Activated naive CD8-positive, alpha-beta T cell treated with anti-CD3 and anti-CD28 coated beads, Interleukin-2, amount 10 ng/mL, durations not matched to agents 7 days and 5 days (primary cell): ENCODE results near the gene MAN2B1. TPM values are rescaled to one million over a fixed set of nuclear protein-coding genes. Genes with fewer than 3 reads are reported as not detected.
A peak's percentile ranks its signal among the peaks of the same experiment; 100 is the strongest.

Experiments
- ATAC-seq: fragments of 150-1000 bp; cut with Tn5 transposase; one replicate; pipeline ENCODE4 v1.10.0; 2021; ENCODE audit warnings: low read depth, moderate library complexity
- POLR2A ChIA-PET: fragments of 350-600 bp; sonication (Branson Sonifier 250); formaldehyde crosslinking; loops from one replicate; lab custom pipeline; 2021; ENCODE audit warnings: antibody characterized with exemption; lab: Charles Lee
- DNase-seq: peaks from one replicate; pipeline ENCODE4 v3.0.0; 2021
- H3K27ac Mint-ChIP-seq: one replicate; pipeline ENCODE4 v1.8.0; 2022; ENCODE audit warnings: mild to moderate bottlenecking, mixed read lengths
- H3K27me3 Mint-ChIP-seq: one replicate; pipeline ENCODE4 v1.8.0; 2022; ENCODE audit warnings: mild to moderate bottlenecking, moderate library complexity, mixed read lengths
- H3K36me3 Mint-ChIP-seq: one replicate; pipeline ENCODE4 v1.8.0; 2021; ENCODE audit warnings: mild to moderate bottlenecking, mixed read lengths
- H3K4me1 Mint-ChIP-seq: one replicate; pipeline ENCODE4 v1.8.0; 2021; ENCODE audit warnings: mixed read lengths
- H3K4me3 Mint-ChIP-seq: one replicate; pipeline ENCODE4 v1.8.0; 2022; ENCODE audit warnings: mild to moderate bottlenecking, moderate library complexity, mixed read lengths
- H3K9me3 Mint-ChIP-seq: one replicate; pipeline ENCODE4 v1.8.0; 2021; ENCODE audit warnings: mixed read lengths
- total RNA-seq, 2 experiments: library from RNA; stranded (reverse); gene quantifications; one replicate each; pipeline ENCODE4 v1.2.3, GENCODE V29; 2021

Gene MAN2B1
- total RNA-seq, 2 experiments from 2014 or later, result 108 to 115 TPM

DNA sequence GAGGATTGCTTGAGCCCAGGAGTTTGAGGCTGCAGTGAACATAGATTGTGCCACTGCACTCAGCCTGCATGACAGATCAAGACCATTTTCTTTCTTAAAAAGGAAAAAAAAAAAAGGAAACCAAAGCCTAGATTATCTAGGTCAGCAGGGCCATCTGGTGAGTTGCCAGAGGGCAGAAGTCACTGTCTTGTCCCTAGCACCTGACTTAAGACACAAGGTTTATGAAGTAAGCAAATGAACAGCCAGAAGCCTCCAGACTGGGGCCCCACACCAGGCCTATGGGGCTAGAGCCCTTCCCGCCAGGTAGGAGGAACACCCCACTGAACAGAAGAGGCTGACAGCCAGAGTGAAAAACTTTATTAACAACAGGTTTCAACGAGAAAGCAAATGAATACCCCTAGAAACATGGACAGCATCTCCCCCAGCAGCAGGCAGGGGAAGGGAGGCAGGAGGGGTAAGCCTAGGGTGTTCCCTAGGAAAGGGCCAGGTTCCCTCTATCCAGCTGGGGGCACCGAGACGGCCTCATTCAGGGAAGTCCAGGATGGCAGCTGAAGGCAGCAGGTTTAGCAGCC, 1.3 kb upstream of the MAN2B1 start:
- peak overlapping the region; percentile 99 for H3K4me3 Mint-ChIP-seq
- no peaks in the 10 kb centered on the region for H3K27me3 Mint-ChIP-seq
- H3K4me1 Mint-ChIP-seq, result peaks cover 37% of the 10 kb centered on the region
- ATAC-seq, result no peak
- POLR2A ChIA-PET, result interaction anchor here (0.8 to 1.9 kb wide), 5 partner anchors 9 to 66 kb away, joined by 3 to 9 read pairs (median 5); partner anchors contain the start of genes ZNF490 and ZNF791
- H3K27ac Mint-ChIP-seq, result peak overlapping the region; percentile 100
- peaks cover 10% of the 10 kb centered on the region for H3K36me3 Mint-ChIP-seq
- no peaks in the 10 kb centered on the region for H3K9me3 Mint-ChIP-seq
- no peak for DNase-seq

DNA sequence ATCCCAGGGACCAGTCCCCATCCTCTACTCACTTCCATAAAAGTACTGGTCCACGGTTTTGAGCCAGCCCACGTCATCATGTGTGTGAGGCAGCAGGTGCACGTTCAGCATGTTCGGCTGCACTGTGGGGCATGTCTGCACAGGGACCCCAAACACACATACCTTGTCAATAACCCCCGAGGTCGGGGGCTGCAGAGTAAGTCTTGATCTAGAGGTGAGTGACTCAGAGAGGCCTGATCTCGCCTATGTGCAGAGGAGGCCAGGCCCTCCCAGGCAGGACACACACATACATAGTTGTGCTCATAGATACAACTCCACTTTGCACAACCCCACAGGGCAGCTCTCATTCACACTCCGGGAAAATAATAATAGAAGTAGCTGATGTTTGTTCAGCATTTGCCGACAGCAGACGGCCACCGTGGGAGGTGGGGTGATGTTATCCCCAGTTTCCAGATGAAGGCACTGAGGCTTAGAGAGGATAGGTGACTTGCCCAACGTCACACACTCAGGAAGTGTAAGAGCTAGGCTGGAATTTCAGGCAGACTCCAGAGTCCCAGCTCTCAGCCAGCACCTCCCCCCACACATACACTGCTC, 774 bp downstream of the MAN2B1 start:
- H3K27me3 Mint-ChIP-seq, result no peaks in the 10 kb centered on the region
- DNase-seq, result peak; percentile 52
- peaks cover 33% of the 10 kb centered on the region for H3K4me1 Mint-ChIP-seq
- peak overlapping the region; percentile 82 for H3K27ac Mint-ChIP-seq
- POLR2A ChIA-PET, result interaction anchor here (0.5 to 1.6 kb wide), 7 partner anchors 13 to 101 kb away, joined by 3 to 6 read pairs (median 4); partner anchors contain the start of genes TNPO2 and ZNF490
- no peaks in the 10 kb centered on the region for H3K9me3 Mint-ChIP-seq
- H3K36me3 Mint-ChIP-seq, result peaks cover 6% of the 10 kb centered on the region
- peak overlapping the region; percentile 92 for H3K4me3 Mint-ChIP-seq
- ATAC-seq, result peak; percentile 12

DNA sequence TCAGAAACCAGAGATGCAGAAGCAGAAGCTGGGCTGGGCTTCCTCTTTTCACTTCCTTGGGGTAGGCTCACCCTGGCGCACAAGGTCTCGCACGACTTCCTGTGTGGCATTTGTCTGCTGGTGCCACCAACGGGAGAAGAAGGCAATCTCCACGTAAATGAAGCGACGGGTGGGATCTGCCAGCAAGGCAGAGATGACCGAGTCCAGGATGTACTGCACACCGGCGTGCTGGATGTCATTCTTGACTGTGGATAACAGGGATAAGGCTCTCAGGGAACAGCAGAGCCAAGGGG, 1.3 kb downstream of the MAN2B1 start:
- ATAC-seq, result peak; percentile 46
- no peaks in the 10 kb centered on the region for H3K27me3 Mint-ChIP-seq
- H3K4me1 Mint-ChIP-seq, result peaks cover 30% of the 10 kb centered on the region
- H3K36me3 Mint-ChIP-seq, result peaks cover 6% of the 10 kb centered on the region
- H3K4me3 Mint-ChIP-seq, result peak overlapping the region; percentile 92
- POLR2A ChIA-PET, result interaction anchor here (0.5 to 0.6 kb wide), 2 partner anchors 13 to 42 kb away, joined by 3 to 6 read pairs; no protein-coding TSS in a partner anchor
- H3K9me3 Mint-ChIP-seq, result no peaks in the 10 kb centered on the region
- peak; percentile 57 for DNase-seq
- H3K27ac Mint-ChIP-seq, result peak overlapping the region; percentile 82

DNA sequence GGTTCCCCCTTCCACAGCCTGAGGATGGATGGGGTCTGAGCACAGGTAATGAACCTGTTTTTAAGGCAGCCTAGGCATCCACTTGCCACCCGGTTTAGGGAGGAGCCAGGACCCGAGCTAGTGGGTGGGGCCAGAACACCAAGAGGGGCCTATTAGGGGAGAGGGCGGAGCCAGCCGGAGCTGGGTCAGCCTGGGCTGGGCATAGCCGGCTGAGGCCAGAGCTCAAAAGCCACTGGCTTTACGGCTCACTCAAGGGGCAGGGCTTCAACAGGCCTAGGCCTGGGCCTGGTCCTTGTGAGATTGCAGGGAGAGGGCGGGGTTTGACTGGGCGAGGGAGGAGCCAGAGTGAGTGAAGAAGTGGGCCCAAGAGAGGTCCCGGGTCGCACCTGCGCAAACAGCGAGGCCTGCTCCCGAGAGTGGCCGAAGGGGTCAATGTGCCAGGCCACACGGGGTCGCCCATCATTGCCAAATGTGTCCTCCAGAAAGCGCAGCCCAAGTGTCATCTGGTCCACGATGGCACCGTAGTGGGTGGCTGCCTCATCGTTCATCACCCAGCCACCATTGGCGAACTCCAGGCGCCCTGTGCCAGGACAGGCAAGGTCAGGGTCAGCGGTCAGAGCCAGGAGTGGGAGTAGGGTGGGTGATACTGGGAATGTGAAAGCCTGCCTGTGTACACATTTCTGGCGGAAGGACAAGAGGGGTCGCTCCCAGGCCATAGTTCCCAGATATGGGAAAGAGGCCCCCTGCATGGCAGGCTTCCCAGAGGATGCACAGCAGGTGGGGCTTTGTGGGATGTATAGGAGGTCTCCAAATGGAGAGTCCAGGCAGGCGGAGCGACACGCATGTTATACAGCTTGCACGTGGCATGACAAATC, 1.9 kb downstream of the MAN2B1 start:
- POLR2A ChIA-PET, result interaction anchor here (0.5 to 0.9 kb wide), 3 partner anchors 14 to 42 kb away, joined by 3 to 6 read pairs (median 3); no protein-coding TSS in a partner anchor
- Mint-ChIP-seq H3K36me3 (peaks cover 9% of the 10 kb centered on the region), H3K4me1 (peaks cover 30% of the 10 kb centered on the region), H3K4me3 (peak overlapping the region; percentile 92), H3K27ac (peak overlapping the region; percentile 82), H3K9me3 (no peaks in the 10 kb centered on the region), H3K27me3 (no peaks in the 10 kb centered on the region)
- ATAC-seq (no peak), DNase-seq (no peak)

DNA sequence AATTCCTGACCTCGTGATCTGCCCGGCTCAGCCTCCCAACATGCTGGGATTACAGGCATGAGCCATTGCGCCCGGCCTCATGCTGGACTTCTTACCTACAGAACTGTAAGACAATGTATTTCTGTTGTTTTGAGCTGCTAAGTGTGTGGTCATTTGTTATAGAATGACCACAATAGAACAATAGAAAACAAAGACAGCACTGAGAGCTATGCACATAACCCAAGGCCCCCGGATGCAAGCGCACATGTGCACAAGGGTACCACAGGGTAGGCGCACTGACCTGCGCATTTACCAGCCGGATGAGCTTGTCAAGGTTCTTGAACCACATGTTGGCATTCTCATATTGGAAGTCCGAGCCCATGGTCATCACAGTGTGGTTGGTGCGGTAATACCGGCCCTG, 5.6 kb downstream of the MAN2B1 start:
- Mint-ChIP-seq H3K4me3 (no peak overlapping the region), H3K27ac (no peak overlapping the region), H3K4me1 (peaks cover 11% of the 10 kb centered on the region), H3K27me3 (no peaks in the 10 kb centered on the region), H3K9me3 (no peaks in the 10 kb centered on the region), H3K36me3 (peaks cover 24% of the 10 kb centered on the region)
- POLR2A ChIA-PET, result no interaction called here
- DNase-seq, result no peak
- no peak for ATAC-seq

DNA sequence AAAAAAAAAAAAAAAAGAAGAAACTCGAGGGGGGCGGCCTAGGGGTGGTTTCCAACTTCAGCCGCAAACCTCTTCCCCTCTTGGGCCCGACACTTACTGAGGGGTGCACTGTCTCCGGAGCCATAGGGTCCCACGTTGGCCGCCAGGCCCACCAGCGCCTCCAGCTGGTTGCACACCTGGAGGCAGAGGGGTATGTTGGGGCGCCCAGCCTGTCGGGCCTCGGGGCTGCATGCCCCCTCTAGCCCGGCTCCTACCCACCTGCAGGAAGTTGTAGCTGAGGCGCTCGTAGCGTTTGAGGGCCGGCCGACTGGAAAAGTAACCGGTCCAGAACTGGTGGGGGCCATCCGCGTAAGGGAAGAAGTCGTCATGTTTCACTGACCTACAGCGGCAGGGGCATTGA, 8.6 kb downstream of the MAN2B1 start:
- Mint-ChIP-seq H3K27me3 (no peaks in the 10 kb centered on the region), H3K4me3 (no peak overlapping the region), H3K27ac (no peak overlapping the region), H3K4me1 (no peaks in the 10 kb centered on the region), H3K36me3 (peaks cover 27% of the 10 kb centered on the region), H3K9me3 (no peaks in the 10 kb centered on the region)
- ATAC-seq (no peak), DNase-seq (no peak)
- POLR2A ChIA-PET, result interaction anchor here (0.6 to 0.8 kb wide), 2 partner anchors 9 to 137 kb away, joined by 3 to 4 read pairs; no protein-coding TSS in a partner anchor

DNA sequence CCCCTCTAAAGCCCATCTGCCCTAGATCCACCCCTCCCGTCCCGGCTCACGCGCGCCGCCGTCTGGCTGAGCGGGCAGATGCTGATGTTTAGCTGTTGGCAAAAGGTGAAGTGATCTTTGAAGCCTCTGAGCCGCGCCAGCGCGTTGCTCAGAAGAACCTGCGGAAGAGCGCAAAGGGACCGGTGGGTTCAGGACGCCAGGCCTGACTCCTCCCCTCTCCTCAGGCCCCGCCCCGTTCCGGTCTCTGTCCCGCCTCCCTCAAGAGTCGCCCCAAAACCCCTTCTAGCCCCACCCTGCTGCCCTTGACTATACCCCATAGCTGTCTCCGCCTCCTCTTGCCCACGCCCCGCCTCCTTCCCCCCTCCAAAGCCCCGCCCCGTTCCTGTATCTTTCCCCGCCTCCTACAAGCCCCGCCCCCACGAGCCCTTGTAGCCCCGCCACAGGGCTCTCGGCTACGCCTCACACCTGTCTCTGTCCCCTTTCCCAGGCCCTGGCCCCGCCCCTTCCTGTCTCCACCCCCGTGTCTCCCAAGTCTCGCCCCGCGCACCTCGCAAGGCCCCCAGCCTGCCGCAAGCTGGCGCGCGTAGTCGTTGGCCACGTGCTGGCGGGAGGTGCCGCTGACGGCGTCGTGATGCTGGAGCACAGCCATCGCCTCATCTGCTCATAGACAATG, 9.5 kb downstream of the MAN2B1 start:
- Mint-ChIP-seq H3K36me3 (peaks cover 30% of the 10 kb centered on the region), H3K9me3 (no peaks in the 10 kb centered on the region), H3K27me3 (no peaks in the 10 kb centered on the region), H3K27ac (no peak overlapping the region), H3K4me1 (no peaks in the 10 kb centered on the region), H3K4me3 (no peak overlapping the region)
- POLR2A ChIA-PET, result no interaction called here
- ATAC-seq (peak; percentile 7), DNase-seq (no peak)

DNA sequence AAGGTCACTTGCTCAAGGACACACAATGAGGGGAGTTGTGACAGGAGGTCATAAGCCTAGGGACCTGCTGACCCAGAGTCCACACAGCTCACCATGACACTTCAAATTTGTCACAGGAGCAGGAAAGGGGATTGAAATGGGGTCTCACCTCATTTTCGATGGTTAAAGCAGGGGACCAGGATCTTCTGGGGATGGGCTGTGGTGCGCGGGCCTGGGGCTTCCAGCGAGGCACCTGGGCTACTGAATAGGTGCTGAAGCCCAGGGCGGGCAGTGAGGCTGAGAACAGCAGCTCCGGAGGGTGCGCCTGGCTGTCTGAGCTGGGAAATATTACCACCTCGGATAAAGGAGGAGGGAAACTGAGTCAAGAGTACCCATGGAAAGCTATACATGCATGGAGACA, 11.0 kb downstream of the MAN2B1 start:
- peaks cover 39% of the 10 kb centered on the region for H3K36me3 Mint-ChIP-seq
- DNase-seq, result no peak
- no peak overlapping the region for H3K27ac Mint-ChIP-seq
- H3K4me1 Mint-ChIP-seq, result no peaks in the 10 kb centered on the region
- no peaks in the 10 kb centered on the region for H3K27me3 Mint-ChIP-seq
- ATAC-seq, result no peak
- no peak overlapping the region for H3K4me3 Mint-ChIP-seq
- POLR2A ChIA-PET, result no interaction called here
- no peaks in the 10 kb centered on the region for H3K9me3 Mint-ChIP-seq

DNA sequence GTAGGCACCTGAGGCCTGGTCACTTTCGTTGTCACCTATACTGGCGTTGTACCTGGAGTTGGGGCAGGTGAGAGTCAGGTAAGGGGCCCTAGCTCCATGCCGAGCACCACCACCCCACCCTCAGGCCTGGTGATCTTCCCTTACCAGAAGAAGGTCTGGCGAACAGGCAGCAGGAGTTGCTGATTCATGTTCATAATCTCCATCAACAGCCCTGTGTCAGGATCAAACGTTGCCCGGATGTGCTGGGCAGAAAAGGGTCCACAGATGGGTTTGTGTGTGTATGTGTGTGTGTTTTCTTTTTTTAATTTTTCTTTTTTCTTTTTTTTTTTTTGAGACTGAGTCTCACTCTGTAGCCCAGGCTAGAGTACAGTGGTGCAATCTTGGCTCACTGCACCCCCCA, 14.3 kb downstream of the MAN2B1 start:
- no peak for DNase-seq
- Mint-ChIP-seq H3K27ac (no peak overlapping the region), H3K4me1 (peaks cover 4% of the 10 kb centered on the region), H3K4me3 (no peak overlapping the region), H3K9me3 (no peaks in the 10 kb centered on the region), H3K36me3 (peaks cover 44% of the 10 kb centered on the region), H3K27me3 (no peaks in the 10 kb centered on the region)
- POLR2A ChIA-PET, result no interaction called here
- no peak for ATAC-seq

DNA sequence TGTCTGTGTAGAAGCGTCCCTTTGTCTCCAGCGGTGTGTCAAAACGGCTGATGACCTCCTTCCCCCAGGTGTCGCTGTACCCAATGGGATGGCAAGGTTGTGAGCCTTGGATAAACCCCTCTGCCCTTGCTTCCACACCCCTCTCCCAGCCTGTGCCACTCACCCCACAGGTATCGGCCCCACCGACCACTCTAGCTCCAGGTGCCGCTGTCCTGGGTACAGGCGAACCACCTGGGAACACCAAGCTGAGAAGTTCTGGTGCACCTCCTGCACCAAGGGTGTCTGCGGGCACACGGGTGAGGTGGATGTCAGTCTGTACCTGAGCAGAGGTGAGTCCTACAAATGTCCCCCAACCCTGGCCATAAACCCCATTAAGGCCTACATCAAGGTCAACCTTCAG, 16.6 kb downstream of the MAN2B1 start:
- POLR2A ChIA-PET, result no interaction called here
- Mint-ChIP-seq H3K27me3 (no peaks in the 10 kb centered on the region), H3K9me3 (no peaks in the 10 kb centered on the region), H3K36me3 (peaks cover 34% of the 10 kb centered on the region), H3K4me3 (no peak overlapping the region), H3K27ac (no peak overlapping the region), H3K4me1 (peaks cover 7% of the 10 kb centered on the region)
- ATAC-seq (no peak), DNase-seq (no peak)

DNA sequence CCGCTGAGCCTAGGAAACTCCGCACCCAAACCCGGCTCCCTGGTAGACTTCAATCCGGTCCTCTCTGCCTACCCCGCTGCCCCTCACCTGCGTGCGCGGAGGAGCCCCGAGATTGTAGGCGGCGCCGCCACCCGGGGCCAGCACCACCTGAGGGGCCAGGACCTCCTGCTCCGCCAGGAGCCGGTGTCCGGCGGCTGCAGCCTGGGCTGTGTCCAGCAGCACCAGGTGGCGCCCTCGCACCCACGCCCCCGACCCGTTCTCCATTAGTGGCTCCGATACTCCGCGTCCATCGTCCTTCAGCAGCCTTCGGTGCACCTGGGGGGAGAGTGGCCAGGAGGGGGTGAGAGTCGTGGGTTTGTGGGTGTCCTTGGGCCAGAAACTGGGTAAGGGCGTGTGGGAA, 18.5 kb downstream of the MAN2B1 start:
- Mint-ChIP-seq H3K36me3 (peaks cover 32% of the 10 kb centered on the region), H3K27ac (no peak overlapping the region)

DNA sequence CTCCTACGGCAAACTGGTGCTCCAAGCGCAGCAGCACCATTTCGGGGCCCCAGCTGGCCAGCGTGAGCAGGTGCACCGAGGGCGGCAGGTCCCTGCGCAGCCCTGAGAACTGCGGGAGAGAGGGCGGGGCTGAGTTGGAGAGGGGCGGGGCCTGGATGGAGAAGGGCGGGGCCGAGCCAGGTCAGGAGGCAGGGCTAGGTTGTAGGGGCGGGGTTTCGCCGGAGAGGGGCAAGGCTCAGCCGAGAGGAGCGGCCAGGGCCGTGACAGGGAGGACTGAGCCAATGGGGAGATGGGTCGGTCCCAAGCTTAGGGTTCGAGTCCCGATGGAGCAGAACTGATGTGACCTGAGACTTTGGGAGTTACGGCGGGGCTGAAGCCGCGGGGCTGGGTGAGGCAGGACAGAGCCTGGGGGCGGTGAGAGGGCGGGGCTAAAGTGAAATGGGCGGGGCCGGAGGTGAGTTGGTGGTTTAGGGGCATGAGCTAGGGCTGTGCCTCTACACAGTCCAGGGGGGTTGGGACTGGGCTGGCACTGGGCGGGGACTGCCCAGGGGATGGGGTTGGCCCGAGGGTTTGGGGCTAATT, 19.0 kb downstream of the MAN2B1 start:
- H3K27me3 Mint-ChIP-seq, result no peaks in the 10 kb centered on the region
- no peak overlapping the region for H3K4me3 Mint-ChIP-seq
- H3K4me1 Mint-ChIP-seq, result peaks cover 7% of the 10 kb centered on the region
- no peak overlapping the region for H3K27ac Mint-ChIP-seq
- POLR2A ChIA-PET, result no interaction called here
- ATAC-seq (peak; percentile 34), DNase-seq (peak; percentile 50)
- H3K9me3 Mint-ChIP-seq, result no peaks in the 10 kb centered on the region
- H3K36me3 Mint-ChIP-seq, result peaks cover 32% of the 10 kb centered on the region

More for the DNA sequence above, 18.5 kb downstream of the MAN2B1 start:
- POLR2A ChIA-PET, result no interaction called here
- Mint-ChIP-seq H3K27me3 (no peaks in the 10 kb centered on the region), H3K4me3 (no peak overlapping the region), H3K9me3 (no peaks in the 10 kb centered on the region), H3K4me1 (peaks cover 7% of the 10 kb centered on the region)
- ATAC-seq, result no peak
- DNase-seq, result no peak

DNA sequence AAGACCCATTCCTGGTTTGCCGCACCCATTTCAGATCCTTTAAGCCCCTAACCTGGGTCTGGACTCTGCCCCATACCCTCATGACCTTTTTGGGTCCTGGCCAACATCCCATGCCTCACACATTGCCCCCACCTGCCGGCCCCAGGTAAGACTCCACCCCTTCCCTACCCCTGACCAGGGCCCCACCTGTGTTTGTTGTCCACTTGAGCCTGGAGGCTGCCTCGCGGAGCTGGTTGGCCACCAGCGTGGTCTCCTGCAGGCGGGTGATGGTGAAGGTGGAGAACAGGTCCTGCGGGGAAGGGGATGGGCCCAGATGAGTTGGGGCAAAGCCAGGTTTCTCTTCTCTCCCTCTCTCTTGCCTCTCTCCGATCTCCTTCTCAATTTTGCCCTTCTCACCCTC, 19.5 kb downstream of the MAN2B1 start:
- DNase-seq, result no peak
- no peak for ATAC-seq
- Mint-ChIP-seq H3K4me1 (peaks cover 7% of the 10 kb centered on the region), H3K4me3 (no peak overlapping the region), H3K9me3 (no peaks in the 10 kb centered on the region), H3K27me3 (no peaks in the 10 kb centered on the region), H3K36me3 (peaks cover 29% of the 10 kb centered on the region), H3K27ac (no peak overlapping the region)
- POLR2A ChIA-PET, result no interaction called here
